BLaER1 treated with 17β-estradiol and CSF1 and Interleukin-3, amounts not matched to agents 10 nM and 100 nM (cell line): Measurements from ENCODE around the gene FAM13A.

Experiments used
- H3K27ac ChIP-seq, 11 experiments: shearing (Covaris generic); formaldehyde crosslinking; 2 replicates each; pipeline ENCODE4 v1.8.1; 2022
- H3K27me3 ChIP-seq, 11 experiments: shearing (Covaris generic); formaldehyde crosslinking; 2 replicates each; pipeline ENCODE4 v1.8.1; 2022
- H3K36me3 ChIP-seq, 11 experiments: shearing (Covaris generic); formaldehyde crosslinking; 2 replicates each; pipeline ENCODE4 v1.8.1; 2022
- H3K4me1 ChIP-seq, 10 experiments: shearing (Covaris generic); formaldehyde crosslinking; 2 replicates each; pipeline ENCODE4 v1.8.1; 2022
- H3K4me2 ChIP-seq, 11 experiments: shearing (Covaris generic); formaldehyde crosslinking; 2 replicates each; pipeline ENCODE4 v1.8.1; 2022
- H3K4me3 ChIP-seq, 10 experiments: shearing (Covaris generic); formaldehyde crosslinking; 2 replicates each; pipeline ENCODE4 v1.8.1; 2022
- H3K9ac ChIP-seq, 11 experiments: shearing (Covaris generic); formaldehyde crosslinking; 2 replicates each; pipeline ENCODE4 v1.8.1; 2022
- H3K9me3 ChIP-seq, 11 experiments: shearing (Covaris generic); formaldehyde crosslinking; replicated peaks in 1 of 11; 2 replicates each; pipeline ENCODE4 v1.8.1; 2022
- H4K20me1 ChIP-seq, 11 experiments: shearing (Covaris generic); formaldehyde crosslinking; 2 replicates each; pipeline ENCODE4 v1.8.1; 2022
- Cebpa-rat ChIP-seq, 11 experiments: shearing (Covaris generic); IDR thresholded peaks; 2 replicates each; pipeline ENCODE4 v1.8.1; 2022

Gene FAM13A

GRCh38 chr4:88761861-88762523, 295.0 kb downstream of the FAM13A start:
- Histone ChIP-seq H3K36me3 (peaks cover 0 to 94% (median 0%) of the 10 kb centered on the region in 11 experiments; a peak in 7 of 22 replicates), H3K4me3 (no peak overlapping the region), H3K9ac (no peak overlapping the region), H4K20me1 (peaks cover 0 to 43% (median 0%) of the 10 kb centered on the region in 11 experiments; a peak in 4 of 22 replicates), H3K9me3 (no peaks in the 10 kb centered on the region), H3K27me3 (no peaks in the 10 kb centered on the region), H3K4me2 (no peak overlapping the region), H3K4me1 (no peaks in the 10 kb centered on the region), H3K27ac (no peak overlapping the region)
- no peak for TF ChIP-seq Cebpa-rat (IDR thresholded peaks at IDR 0.05)

- no peaks in the 10 kb centered on the region for H3K27me3 ChIP-seq
- H3K9me3 ChIP-seq = no peaks in the 10 kb centered on the region
- H3K9ac ChIP-seq = no peak overlapping the region
- peaks cover 0 to 38% (median 0%) of the 10 kb centered on the region in 11 experiments; a peak in 4 of 22 replicates for H4K20me1 ChIP-seq
- H3K27ac ChIP-seq = no peak overlapping the region
- H3K4me1 ChIP-seq = no peaks in the 10 kb centered on the region
- peaks cover 0 to 94% (median 0%) of the 10 kb centered on the region in 11 experiments; a peak in 7 of 22 replicates for H3K36me3 ChIP-seq
- no peak overlapping the region for H3K4me3 ChIP-seq
- TF ChIP-seq Cebpa-rat (IDR thresholded peaks at IDR 0.05) = no peak
- H3K4me2 ChIP-seq = no peak overlapping the region
Observed at GRCh38 chr4:88761342-88761741, 295.6 kb downstream of the FAM13A start.

DNA sequence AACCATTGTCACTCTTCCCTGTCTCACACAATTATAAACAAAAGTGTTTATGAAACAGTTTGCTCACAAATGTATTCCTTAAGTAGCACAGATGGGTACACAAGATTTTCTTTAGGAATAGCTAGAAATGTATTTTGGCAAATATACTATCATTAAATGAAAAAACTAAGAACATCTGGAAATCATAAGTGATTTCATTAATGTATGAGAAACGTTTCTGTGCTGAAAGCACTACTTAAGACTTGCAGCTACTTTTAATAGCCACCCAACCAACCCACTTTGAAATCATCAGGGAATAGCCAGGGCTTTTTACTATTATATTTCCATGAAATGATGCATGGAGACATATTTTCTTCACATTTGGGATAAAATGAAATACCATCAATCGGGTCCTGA, 297.1 kb downstream of the FAM13A start:
- TF ChIP-seq Cebpa-rat (IDR thresholded peaks at IDR 0.05) = no peak
- H3K27me3 ChIP-seq = no peaks in the 10 kb centered on the region

DNA sequence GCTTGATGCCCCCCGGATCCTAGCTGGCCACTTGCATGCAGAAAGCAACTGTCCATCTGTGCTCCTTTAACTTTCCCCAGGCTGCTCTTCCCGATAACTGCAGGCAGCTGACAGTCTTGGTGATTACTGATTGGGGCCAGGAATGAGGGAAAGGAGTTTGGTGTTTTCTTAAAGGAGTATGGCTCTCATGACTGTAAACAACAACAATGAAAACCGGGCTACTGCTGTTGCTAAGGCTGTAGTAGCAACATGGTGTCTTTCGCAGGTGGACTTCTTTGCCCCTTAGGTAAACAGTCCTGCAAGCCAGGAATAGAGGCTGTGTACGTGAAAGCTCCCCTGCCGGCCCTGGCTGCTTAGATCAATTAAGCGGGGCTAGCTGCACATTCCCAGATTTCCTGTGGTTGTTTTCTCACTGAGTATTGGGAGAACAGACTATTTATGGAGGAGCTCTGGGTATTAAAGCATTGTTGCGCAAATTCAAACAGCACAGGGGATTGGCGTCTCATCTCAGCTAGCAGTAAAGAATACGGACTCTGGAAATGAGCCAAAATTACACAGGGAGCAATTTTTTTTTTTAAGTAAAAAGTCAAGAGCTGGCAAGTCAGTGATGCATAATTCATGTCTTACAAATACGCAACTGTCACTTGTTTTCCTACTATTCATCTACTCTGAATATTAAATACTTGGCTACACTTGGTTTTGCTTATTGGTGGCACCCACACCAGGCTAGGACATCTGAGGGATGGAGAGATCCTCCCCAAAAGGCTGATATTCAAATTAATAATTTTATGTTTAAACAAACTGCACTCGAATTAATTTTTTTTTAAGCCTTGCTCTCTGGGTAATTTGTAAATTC, 297.7 kb downstream of the FAM13A start:
- H3K27me3 ChIP-seq = no peaks in the 10 kb centered on the region

More for the DNA sequence above, 297.1 kb downstream of the FAM13A start:
- peaks cover 0 to 94% (median 0%) of the 10 kb centered on the region in 11 experiments; a peak in 7 of 22 replicates for H3K36me3 ChIP-seq
- no peak overlapping the region for H3K4me2 ChIP-seq
- no peak overlapping the region for H3K27ac ChIP-seq
- H3K9ac ChIP-seq = no peak overlapping the region
- no peaks in the 10 kb centered on the region for H3K9me3 ChIP-seq
- no peaks in the 10 kb centered on the region for H3K4me1 ChIP-seq
- H3K4me3 ChIP-seq = no peak overlapping the region
- H4K20me1 ChIP-seq = peaks cover 0 to 41% (median 0%) of the 10 kb centered on the region in 11 experiments; a peak in 4 of 22 replicates

DNA sequence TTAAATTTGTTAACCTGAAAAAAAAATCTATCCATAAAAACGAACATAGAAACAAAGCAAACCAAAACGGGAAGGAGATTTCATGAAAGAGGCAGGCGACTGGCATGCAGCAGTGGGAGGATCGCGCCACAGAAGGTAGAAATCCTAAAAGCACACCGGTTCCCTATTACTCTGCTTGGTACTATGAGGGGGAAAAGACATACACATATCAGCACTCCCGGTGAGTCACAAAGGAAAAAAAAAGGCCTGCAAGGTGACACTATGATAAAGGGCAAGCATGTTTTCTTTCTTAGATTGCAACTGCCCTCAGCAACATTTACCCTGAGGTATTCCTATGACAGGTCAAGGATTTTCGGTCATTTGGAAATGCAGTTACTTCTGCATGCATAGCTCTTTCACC, 298.7 kb downstream of the FAM13A start:
- no peaks in the 10 kb centered on the region for H3K4me1 ChIP-seq
- H3K27ac ChIP-seq = no peak overlapping the region
- no peak overlapping the region for H3K9ac ChIP-seq
- H3K36me3 ChIP-seq = peaks cover 0 to 94% (median 0%) of the 10 kb centered on the region in 11 experiments; a peak in 7 of 22 replicates
- H3K4me3 ChIP-seq = no peak overlapping the region
- H3K27me3 ChIP-seq = no peaks in the 10 kb centered on the region
- H4K20me1 ChIP-seq = peaks cover 0 to 56% (median 0%) of the 10 kb centered on the region in 11 experiments; a peak in 4 of 22 replicates
- no peaks in the 10 kb centered on the region for H3K9me3 ChIP-seq
- no peak for TF ChIP-seq Cebpa-rat (IDR thresholded peaks at IDR 0.05)
- no peak overlapping the region for H3K4me2 ChIP-seq

More for the DNA sequence above, 297.7 kb downstream of the FAM13A start:
- Histone ChIP-seq H3K27ac (no peak overlapping the region), H3K4me1 (no peaks in the 10 kb centered on the region), H3K36me3 (peaks cover 0 to 94% (median 0%) of the 10 kb centered on the region in 11 experiments; a peak in 7 of 22 replicates), H3K4me3 (no peak overlapping the region), H3K9ac (no peak overlapping the region), H4K20me1 (peaks cover 0 to 47% (median 0%) of the 10 kb centered on the region in 11 experiments; a peak in 4 of 22 replicates), H3K4me2 (no peak overlapping the region), H3K9me3 (no peaks in the 10 kb centered on the region)
- no peak for TF ChIP-seq Cebpa-rat (IDR thresholded peaks at IDR 0.05)

GRCh38 chr4:88757776-88758175, 299.2 kb downstream of the FAM13A start:
- H3K27ac ChIP-seq = no peak overlapping the region
- H3K9me3 ChIP-seq = no peaks in the 10 kb centered on the region
- H4K20me1 ChIP-seq = peaks cover 0 to 59% (median 0%) of the 10 kb centered on the region in 11 experiments; a peak in 4 of 22 replicates
- peaks cover 0 to 94% (median 0%) of the 10 kb centered on the region in 11 experiments; a peak in 7 of 22 replicates for H3K36me3 ChIP-seq
- H3K27me3 ChIP-seq = no peaks in the 10 kb centered on the region
- no peak for TF ChIP-seq Cebpa-rat (IDR thresholded peaks at IDR 0.05)
- no peak overlapping the region for H3K9ac ChIP-seq
- H3K4me3 ChIP-seq = no peak overlapping the region
- H3K4me2 ChIP-seq = no peak overlapping the region
- no peaks in the 10 kb centered on the region for H3K4me1 ChIP-seq

DNA sequence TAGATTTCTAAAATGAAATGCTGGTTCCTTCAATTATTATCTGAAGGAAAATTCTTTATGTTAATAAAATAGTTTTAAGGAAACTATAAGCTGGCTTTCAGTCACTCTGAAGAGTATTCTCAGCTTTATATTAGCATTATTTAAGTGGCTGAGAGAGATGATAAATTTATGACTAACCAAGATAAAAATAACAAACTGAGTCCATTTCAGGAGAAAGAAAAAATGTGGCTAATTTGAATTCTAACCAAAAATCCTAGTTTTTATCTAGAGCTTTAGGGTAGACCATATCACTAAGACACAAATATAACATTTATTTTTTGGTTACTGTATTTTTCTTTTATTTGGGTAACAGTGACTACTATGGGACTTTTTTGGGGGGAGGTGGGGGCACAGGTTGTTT, 299.9 kb downstream of the FAM13A start:
- no peaks in the 10 kb centered on the region for H3K9me3 ChIP-seq
- H4K20me1 ChIP-seq = peaks cover 0 to 55% (median 0%) of the 10 kb centered on the region in 11 experiments; a peak in 4 of 22 replicates
- TF ChIP-seq Cebpa-rat (IDR thresholded peaks at IDR 0.05) = no peak
- H3K4me1 ChIP-seq = no peaks in the 10 kb centered on the region
- no peak overlapping the region for H3K4me3 ChIP-seq
- H3K9ac ChIP-seq = no peak overlapping the region
- H3K4me2 ChIP-seq = no peak overlapping the region
- no peaks in the 10 kb centered on the region for H3K27me3 ChIP-seq
- H3K27ac ChIP-seq = no peak overlapping the region
- peaks cover 0 to 94% (median 0%) of the 10 kb centered on the region in 11 experiments; a peak in 6 of 22 replicates for H3K36me3 ChIP-seq

- H3K4me2 ChIP-seq = no peak overlapping the region
- no peak for TF ChIP-seq Cebpa-rat (IDR thresholded peaks at IDR 0.05)
- no peaks in the 10 kb centered on the region for H3K27me3 ChIP-seq
- H3K9me3 ChIP-seq = no peaks in the 10 kb centered on the region
- H3K27ac ChIP-seq = no peak overlapping the region
- H3K36me3 ChIP-seq = peaks cover 0 to 94% (median 0%) of the 10 kb centered on the region in 11 experiments; a peak in 6 of 22 replicates
- no peaks in the 10 kb centered on the region for H3K4me1 ChIP-seq
- no peak overlapping the region for H3K9ac ChIP-seq
- no peak overlapping the region for H3K4me3 ChIP-seq
- H4K20me1 ChIP-seq = peaks cover 0 to 51% (median 0%) of the 10 kb centered on the region in 11 experiments; a peak in 4 of 22 replicates
Observed at GRCh38 chr4:88756149-88756548, 300.8 kb downstream of the FAM13A start.

GRCh38 chr4:88755454-88755853, 301.5 kb downstream of the FAM13A start:
- H3K9ac ChIP-seq = no peak overlapping the region
- no peaks in the 10 kb centered on the region for H3K27me3 ChIP-seq
- H3K27ac ChIP-seq = no peak overlapping the region
- H3K36me3 ChIP-seq = peaks cover 0 to 97% (median 0%) of the 10 kb centered on the region in 11 experiments; a peak in 7 of 22 replicates
- peaks cover 0 to 47% (median 0%) of the 10 kb centered on the region in 11 experiments; a peak in 4 of 22 replicates for H4K20me1 ChIP-seq
- H3K9me3 ChIP-seq = no peaks in the 10 kb centered on the region
- no peak for TF ChIP-seq Cebpa-rat (IDR thresholded peaks at IDR 0.05)
- H3K4me1 ChIP-seq = no peaks in the 10 kb centered on the region
- H3K4me2 ChIP-seq = no peak overlapping the region
- H3K4me3 ChIP-seq = no peak overlapping the region
